Measurements from ENCODE around the gene NAPB. TPM values are rescaled to one million over a fixed set of nuclear protein-coding genes. Genes with fewer than 3 reads are reported as not detected.

Gene NAPB
- total RNA-seq, 1 donor, result 9.4 TPM

- H3K79me2 ChIP-seq (ENCODE audit: insufficient read depth, low read length), result peaks cover 29% of the 10 kb centered on the region
- peak overlapping the region; percentile 77 for H3K4me2 ChIP-seq (ENCODE audit: insufficient read depth, low read length)
- H3K27ac ChIP-seq (ENCODE audit: low read depth, low read length), result peak overlapping the region; percentile 31
- TF ChIP-seq CTCF (IDR thresholded peaks at IDR 0.05; ENCODE audit: extremely low read depth, low read depth, low read length), result no peak
- peaks cover 10% of the 10 kb centered on the region for H4K20me1 ChIP-seq (ENCODE audit: insufficient read depth, low read length)
- H3K4me3 ChIP-seq (ENCODE audit: insufficient read depth, low read length), result peak overlapping the region; percentile 90
- DNase-seq (ENCODE audit: insufficient read length, low spot score, missing footprints), result no peak
- peak overlapping the region; percentile 73 for H2AFZ ChIP-seq (ENCODE audit: low read length)
- peaks cover 7% of the 10 kb centered on the region for H3K36me3 ChIP-seq (ENCODE audit: insufficient read depth, low read length)
- no peaks in the 10 kb centered on the region for H3K27me3 ChIP-seq (ENCODE audit: insufficient read depth, low read length)
- no peaks in the 10 kb centered on the region for H3K9me3 ChIP-seq (ENCODE audit: low read depth, low read length)
- peaks cover 31% of the 10 kb centered on the region for H3K4me1 ChIP-seq (ENCODE audit: insufficient read depth, low read length)
These were observed 62.8 kb downstream of the NAPB start for GRCh38 chr20:23358563-23358906.

GRCh38 chr20:23357767-23358562 lies 63.3 kb downstream of the NAPB start:
- DNase-seq (ENCODE audit: insufficient read length, low spot score, missing footprints), result peak; percentile 99
- no peak for TF ChIP-seq CTCF (IDR thresholded peaks at IDR 0.05; ENCODE audit: extremely low read depth, low read depth, low read length)
- H3K9me3 ChIP-seq (ENCODE audit: low read depth, low read length), result no peaks in the 10 kb centered on the region
- H4K20me1 ChIP-seq (ENCODE audit: insufficient read depth, low read length), result peaks cover 4% of the 10 kb centered on the region
- H3K27me3 ChIP-seq (ENCODE audit: insufficient read depth, low read length), result no peaks in the 10 kb centered on the region
- peak overlapping the region; percentile 89 for H3K27ac ChIP-seq (ENCODE audit: low read depth, low read length)
- H2AFZ ChIP-seq (ENCODE audit: low read length), result peak overlapping the region; percentile 90
- H3K4me2 ChIP-seq (ENCODE audit: insufficient read depth, low read length), result peak overlapping the region; percentile 100
- H3K36me3 ChIP-seq (ENCODE audit: insufficient read depth, low read length), result peaks cover 7% of the 10 kb centered on the region
- H3K79me2 ChIP-seq (ENCODE audit: insufficient read depth, low read length), result peaks cover 29% of the 10 kb centered on the region
- peaks cover 25% of the 10 kb centered on the region for H3K4me1 ChIP-seq (ENCODE audit: insufficient read depth, low read length)
- peak overlapping the region; percentile 90 for H3K4me3 ChIP-seq (ENCODE audit: insufficient read depth, low read length)

GRCh38 chr20:23356203-23356602 lies 65.1 kb downstream of the NAPB start:
- Histone ChIP-seq H4K20me1 (ENCODE audit: insufficient read depth, low read length) (peaks cover 3% of the 10 kb centered on the region), H2AFZ (ENCODE audit: low read length) (no peak overlapping the region), H3K27me3 (ENCODE audit: insufficient read depth, low read length) (no peaks in the 10 kb centered on the region), H3K27ac (ENCODE audit: low read depth, low read length) (no peak overlapping the region), H3K79me2 (ENCODE audit: insufficient read depth, low read length) (peaks cover 40% of the 10 kb centered on the region), H3K36me3 (ENCODE audit: insufficient read depth, low read length) (peaks cover 7% of the 10 kb centered on the region), H3K9me3 (ENCODE audit: low read depth, low read length) (no peaks in the 10 kb centered on the region), H3K4me3 (ENCODE audit: insufficient read depth, low read length) (no peak overlapping the region), H3K4me1 (ENCODE audit: insufficient read depth, low read length) (peaks cover 27% of the 10 kb centered on the region), H3K4me2 (ENCODE audit: insufficient read depth, low read length) (no peak overlapping the region)
- TF ChIP-seq CTCF (IDR thresholded peaks at IDR 0.05; ENCODE audit: extremely low read depth, low read depth, low read length), result no peak
- no peak for DNase-seq (ENCODE audit: insufficient read length, low spot score, missing footprints)
